Erythroblast (primary cell): ENCODE results near the gene TMPRSS4.

Experiments used
- DNase-seq, 2 experiments: peaks; one replicate each; lab custom pipeline; 2025; lab: John Stamatoyannopoulos, UW
- GATA1 ChIP-seq: IDR thresholded peaks from 2 replicates; pipeline ENCODE4 v1.6.1; 2011; ENCODE audit warnings: low read depth, mild to moderate bottlenecking, control low read depth, low read length, moderate library complexity
- POLR2A ChIP-seq: IDR thresholded peaks from 2 replicates; pipeline ENCODE4 v1.6.1; 2011; ENCODE audit warnings: mild to moderate bottlenecking, low read length

The TMPRSS4 gene, protein sequence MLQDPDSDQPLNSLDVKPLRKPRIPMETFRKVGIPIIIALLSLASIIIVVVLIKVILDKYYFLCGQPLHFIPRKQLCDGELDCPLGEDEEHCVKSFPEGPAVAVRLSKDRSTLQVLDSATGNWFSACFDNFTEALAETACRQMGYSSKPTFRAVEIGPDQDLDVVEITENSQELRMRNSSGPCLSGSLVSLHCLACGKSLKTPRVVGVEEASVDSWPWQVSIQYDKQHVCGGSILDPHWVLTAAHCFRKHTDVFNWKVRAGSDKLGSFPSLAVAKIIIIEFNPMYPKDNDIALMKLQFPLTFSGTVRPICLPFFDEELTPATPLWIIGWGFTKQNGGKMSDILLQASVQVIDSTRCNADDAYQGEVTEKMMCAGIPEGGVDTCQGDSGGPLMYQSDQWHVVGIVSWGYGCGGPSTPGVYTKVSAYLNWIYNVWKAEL

DNA sequence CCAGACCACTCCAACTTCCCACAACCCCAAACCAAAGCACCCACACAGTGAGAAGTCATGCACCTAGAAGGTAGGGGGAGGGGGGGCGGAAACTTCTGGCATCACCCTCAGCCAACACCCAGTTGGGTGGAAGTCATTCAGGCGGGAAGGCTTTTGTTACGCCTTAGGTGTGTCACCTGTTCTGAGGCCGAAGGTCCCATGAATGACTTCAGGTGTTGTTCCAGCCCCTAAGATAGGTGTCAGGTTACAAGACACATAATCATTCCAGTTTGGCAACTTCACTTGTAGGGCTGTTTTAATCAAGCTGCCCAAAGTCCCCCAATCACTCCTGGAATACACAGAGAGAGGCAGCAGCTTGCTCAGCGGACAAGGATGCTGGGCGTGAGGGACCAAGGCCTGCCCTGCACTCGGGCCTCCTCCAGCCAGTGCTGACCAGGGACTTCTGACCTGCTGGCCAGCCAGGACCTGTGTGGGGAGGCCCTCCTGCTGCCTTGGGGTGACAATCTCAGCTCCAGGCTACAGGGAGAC, at the start of gene TMPRSS4:
Gene TMPRSS4 (plus strand): TSS at position 325 of the 528 bp plus-strand sequence. CDS start 225 bp downstream, outside the sequence.
- DNase-seq: no peak
- TF ChIP-seq POLR2A (no peak), GATA1 (no peak)

GRCh38 chr11:118027694-118028093, 49.2 kb upstream of the TMPRSS4 start:
- DNase-seq: no peak
- TF ChIP-seq POLR2A (no peak), GATA1 (no peak)

DNA sequence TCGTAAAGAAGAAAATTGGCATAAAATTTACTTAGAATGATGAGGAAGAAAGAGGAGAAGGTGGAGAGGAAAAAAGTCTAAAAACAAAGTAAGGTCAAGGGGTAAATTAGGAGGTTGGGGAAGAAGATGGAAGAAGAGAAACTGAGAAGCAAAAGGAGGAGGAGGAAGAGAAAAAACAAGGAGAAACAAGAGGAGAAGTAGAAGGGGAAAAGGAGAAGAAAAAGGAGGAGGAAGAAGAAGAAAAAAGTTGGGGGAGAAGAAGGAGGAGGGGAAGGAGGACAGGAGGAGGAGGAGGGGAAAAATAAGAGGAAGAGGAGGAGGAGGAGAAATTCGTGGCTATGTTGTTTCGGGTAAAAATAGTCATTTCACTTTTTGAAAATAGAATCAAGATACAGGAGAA, 48.3 kb upstream of the TMPRSS4 start:
- no peak for DNase-seq

DNA sequence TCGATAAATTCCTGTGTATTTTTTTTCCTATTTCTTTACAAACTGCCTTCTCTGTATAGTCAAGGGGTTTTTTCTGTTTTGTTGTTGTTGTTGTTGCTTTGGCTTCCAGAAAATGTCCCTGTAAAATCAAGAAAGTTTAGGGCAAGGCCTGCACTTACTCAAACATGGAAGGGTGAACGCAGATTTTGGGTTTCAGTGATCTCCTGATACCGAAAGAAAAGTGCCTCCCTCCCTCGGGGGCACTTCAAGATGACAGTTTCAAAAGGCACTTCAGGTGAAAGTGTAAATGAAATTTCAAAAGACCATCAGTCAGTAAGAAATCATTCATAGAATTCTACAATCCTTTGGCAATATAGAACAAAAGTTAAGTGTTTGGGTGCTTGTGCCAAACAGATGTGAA, 43.4 kb upstream of the TMPRSS4 start:
- no peak for DNase-seq
- no peak for TF ChIP-seq GATA1

More for the DNA sequence above, 48.3 kb upstream of the TMPRSS4 start:
- TF ChIP-seq POLR2A (no peak), GATA1 (no peak)

DNA sequence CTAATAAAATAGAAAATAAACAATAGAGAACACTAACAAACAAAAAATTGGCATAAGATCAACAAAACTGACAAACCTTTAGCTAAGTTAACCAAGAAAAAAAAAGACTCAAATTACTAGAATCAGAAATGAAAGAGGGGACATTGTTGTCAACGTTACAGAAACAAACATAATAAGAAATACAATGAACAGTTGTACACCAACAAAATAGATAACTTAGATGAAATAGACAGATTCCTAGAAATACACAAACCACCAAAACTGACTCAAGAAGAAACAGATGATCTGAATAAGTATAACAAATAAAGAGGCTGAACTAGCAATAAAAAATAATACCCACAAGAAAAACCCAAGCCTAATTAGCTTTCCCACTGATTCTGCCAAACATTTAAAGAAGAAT, 34.7 kb upstream of the TMPRSS4 start:
- no peak for DNase-seq
- TF ChIP-seq GATA1: no peak
- TF ChIP-seq POLR2A: no peak

GRCh38 chr11:118042796-118043195, 34.1 kb upstream of the TMPRSS4 start:
- DNase-seq: no peak
- TF ChIP-seq GATA1 (no peak), POLR2A (no peak)

DNA sequence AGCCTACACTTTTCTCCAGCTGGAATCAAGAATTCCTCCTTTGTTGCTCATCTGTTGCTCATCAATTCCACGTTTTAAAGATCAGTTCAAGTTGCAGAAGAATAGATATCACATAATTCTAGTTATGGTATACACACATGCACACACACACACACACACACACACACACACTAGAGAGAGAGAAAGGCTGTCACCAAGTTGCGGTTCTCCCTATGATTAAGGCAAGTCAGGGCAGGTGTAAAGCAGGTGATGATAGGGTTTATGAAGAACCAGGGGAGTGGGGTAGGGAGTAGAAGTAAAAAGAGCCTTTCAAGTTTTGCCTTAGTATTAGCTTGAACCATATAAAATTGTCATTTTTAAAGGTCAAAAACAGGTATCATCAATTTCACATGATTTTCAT, 31.7 kb upstream of the TMPRSS4 start:
- DNase-seq: no peak

DNA sequence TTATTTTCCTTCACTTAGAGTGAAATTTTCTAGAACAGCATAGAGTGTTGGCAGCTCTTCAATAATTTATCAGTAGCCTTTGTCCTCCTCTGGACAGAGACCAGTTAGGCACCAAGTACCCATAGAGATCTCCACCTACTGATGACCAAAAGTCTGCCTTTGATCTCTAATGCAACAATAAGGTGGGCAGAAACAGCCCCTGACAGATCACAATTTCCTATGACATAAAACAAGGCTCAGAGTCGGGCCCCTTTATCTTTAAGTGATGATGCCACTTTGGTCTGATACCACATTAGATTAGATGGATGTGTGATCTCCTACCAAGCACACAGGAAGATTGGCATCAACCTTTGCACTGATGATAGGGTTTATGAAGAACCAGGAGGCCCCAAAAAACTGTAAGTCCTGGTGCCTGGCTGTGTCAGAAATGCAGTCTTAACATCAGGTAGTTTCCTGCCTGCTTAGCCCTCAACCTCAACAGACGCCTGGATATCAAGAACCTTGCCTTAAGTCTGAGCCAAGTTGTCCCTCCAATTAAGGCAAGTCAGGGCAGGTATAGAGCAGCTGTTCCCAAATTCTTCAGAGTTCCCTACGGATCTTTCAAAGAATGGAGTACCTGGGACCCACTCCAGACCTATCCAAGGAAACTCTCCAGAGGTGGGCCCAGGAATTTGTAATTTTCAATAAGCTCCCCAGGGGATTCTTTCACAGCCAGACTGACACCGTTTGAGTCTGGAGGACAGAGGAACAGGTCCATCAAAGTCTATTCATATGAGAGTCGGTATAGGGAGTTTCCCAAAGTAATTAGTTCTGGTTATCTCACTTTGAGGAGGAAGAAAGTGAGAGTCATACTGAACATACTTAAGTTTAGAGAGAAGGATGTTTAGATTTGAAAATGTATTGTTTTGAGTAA, 30.6 kb upstream of the TMPRSS4 start:
- TF ChIP-seq POLR2A (no peak), GATA1 (no peak)
- DNase-seq: no peak

More for the DNA sequence above, 31.7 kb upstream of the TMPRSS4 start:
- TF ChIP-seq POLR2A: no peak
- TF ChIP-seq GATA1: no peak

DNA sequence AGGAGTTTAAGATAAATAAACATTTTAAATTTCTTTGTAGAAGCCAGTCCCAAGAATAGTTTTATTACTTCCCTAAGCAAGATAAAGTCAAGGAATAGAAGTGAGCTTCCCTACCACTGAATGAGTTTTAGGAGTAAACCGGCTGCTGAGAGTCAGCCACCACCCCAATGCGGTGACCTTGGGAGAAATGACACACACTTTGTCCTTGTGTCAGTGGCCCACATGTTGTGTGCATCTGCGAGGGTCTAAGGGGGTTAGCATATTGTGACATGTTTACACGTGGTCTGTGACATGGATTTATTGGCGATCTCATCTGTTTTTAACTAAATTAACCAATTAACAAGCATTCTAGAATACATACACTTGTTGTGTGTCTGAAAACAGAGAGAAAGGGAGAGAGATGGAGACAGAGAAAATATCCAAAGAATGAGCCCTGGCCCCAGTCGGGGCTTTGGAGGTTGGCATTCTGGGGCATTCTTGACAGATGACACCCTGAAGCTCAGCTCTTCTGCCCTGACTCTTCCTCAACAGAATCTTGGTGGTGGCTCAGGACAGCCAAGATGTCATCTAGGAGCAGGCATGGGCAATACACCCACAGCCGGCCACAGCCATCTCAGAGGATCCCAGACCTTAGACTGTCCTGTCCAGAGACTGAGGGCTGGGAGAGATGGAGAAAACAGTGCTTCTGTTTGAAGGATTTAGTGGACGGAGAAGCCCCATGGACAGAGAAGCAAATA, 29.7 kb upstream of the TMPRSS4 start:
- DNase-seq: no peak
- TF ChIP-seq POLR2A: no peak
- TF ChIP-seq GATA1: no peak

DNA sequence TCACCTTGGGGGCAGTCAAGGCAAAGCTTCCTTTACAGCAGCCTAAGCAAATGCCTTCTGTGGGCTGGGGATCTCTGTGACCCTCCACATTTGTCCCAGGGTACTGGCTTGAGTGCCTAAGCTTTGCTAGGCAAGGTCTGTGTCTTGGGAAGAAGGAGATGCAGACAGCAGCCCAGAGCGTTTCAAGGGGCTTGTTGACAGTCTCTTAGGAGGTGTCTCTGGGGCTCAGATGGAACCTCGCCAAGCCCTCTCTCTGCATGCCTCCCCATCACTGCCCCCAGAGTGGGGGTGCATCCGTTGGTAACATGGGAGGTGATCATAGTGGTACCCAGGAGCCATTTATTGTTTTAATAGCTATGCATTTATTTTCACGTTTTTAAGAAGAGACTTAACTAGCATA, 29.1 kb upstream of the TMPRSS4 start:
- no peak for DNase-seq
- TF ChIP-seq POLR2A (no peak), GATA1 (no peak)

GRCh38 chr11:118048472-118049370, 28.2 kb upstream of the TMPRSS4 start:
- TF ChIP-seq POLR2A (no peak), GATA1 (no peak)
- no peak for DNase-seq

DNA sequence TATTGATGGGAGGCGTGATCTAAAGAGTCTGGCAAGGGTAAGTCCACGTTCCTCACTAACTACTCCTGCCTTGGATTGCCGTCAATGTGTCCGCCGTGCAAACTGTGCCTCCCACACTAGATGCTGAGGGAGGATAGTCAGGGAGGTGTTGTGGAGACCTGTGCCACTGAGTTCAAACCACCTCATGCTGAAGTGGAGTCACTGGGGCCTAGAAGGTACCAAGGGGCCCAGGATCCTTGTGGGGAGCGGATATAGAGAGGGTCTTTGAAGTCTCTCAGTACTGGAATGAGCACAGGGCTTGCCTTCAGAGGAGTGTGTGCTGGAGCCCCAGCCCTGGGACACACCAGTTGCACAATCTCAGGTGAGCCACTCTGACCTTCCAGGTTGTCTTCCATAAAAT, 27.1 kb upstream of the TMPRSS4 start:
- DNase-seq: no peak
- TF ChIP-seq GATA1 (no peak), POLR2A (no peak)
